Skeletal muscle cell (primary cell): ENCODE results near the gene PTGES.

Experiments
- DNase-seq: peaks from one replicate; pipeline ENCODE4 v3.0.0-alpha.2; 2010; ENCODE audit warnings: low read depth
- H3K4me3 ChIP-seq: 2 replicates; pipeline ENCODE4 v1.5.1; 2011; ENCODE audit warnings: low read depth, mild to moderate bottlenecking, control low read depth, low read length, moderate library complexity

The PTGES gene

GRCh38 chr9:129724456-129725190, 28.2 kb downstream of the PTGES start:
- DNase-seq = no peak
- H3K4me3 ChIP-seq = no peak overlapping the region

- no peak overlapping the region for H3K4me3 ChIP-seq
- no peak for DNase-seq
These were observed 29.9 kb downstream of the PTGES start for GRCh38 chr9:129722913-129723312.

- DNase-seq = no peak
- H3K4me3 ChIP-seq = no peak overlapping the region
These were observed 31.8 kb downstream of the PTGES start for GRCh38 chr9:129720865-129721545.

- no peak overlapping the region for H3K4me3 ChIP-seq
- DNase-seq = no peak
These were observed 32.5 kb downstream of the PTGES start for GRCh38 chr9:129720181-129720864.

GRCh38 chr9:129719135-129719534, 33.7 kb downstream of the PTGES start:
- no peak for DNase-seq
- H3K4me3 ChIP-seq = no peak overlapping the region

GRCh38 chr9:129718647-129719046, 34.2 kb downstream of the PTGES start:
- no peak for DNase-seq
- no peak overlapping the region for H3K4me3 ChIP-seq

GRCh38 chr9:129717991-129718390, 34.9 kb downstream of the PTGES start:
- no peak overlapping the region for H3K4me3 ChIP-seq
- DNase-seq = no peak

GRCh38 chr9:129716091-129716490, 36.8 kb downstream of the PTGES start:
- DNase-seq = no peak
- H3K4me3 ChIP-seq = no peak overlapping the region

GRCh38 chr9:129714511-129715061, 38.3 kb downstream of the PTGES start:
- DNase-seq = no peak
- H3K4me3 ChIP-seq = no peak overlapping the region

GRCh38 chr9:129713402-129713679, 39.5 kb downstream of the PTGES start:
- no peak overlapping the region for H3K4me3 ChIP-seq
- no peak for DNase-seq

GRCh38 chr9:129712634-129713401, 40.0 kb downstream of the PTGES start:
- H3K4me3 ChIP-seq = peak overlapping the region; percentile 8
- DNase-seq = peak; percentile 69

GRCh38 chr9:129710169-129710453, 42.7 kb downstream of the PTGES start:
- no peak for DNase-seq

GRCh38 chr9:129709438-129710168, 43.2 kb downstream of the PTGES start:
- H3K4me3 ChIP-seq = no peak overlapping the region
- no peak for DNase-seq

More at GRCh38 chr9:129710169-129710453, 42.7 kb downstream of the PTGES start:
- no peak overlapping the region for H3K4me3 ChIP-seq

GRCh38 chr9:129708793-129709192, 44.0 kb downstream of the PTGES start:
- H3K4me3 ChIP-seq = no peak overlapping the region
- no peak for DNase-seq

- no peak overlapping the region for H3K4me3 ChIP-seq
- no peak for DNase-seq
These were observed 48.0 kb downstream of the PTGES start for GRCh38 chr9:129704807-129705206.

- H3K4me3 ChIP-seq = no peak overlapping the region
These were observed 49.0 kb downstream of the PTGES start for GRCh38 chr9:129703667-129704355.

GRCh38 chr9:129702589-129703520, 50.0 kb downstream of the PTGES start:
- H3K4me3 ChIP-seq = no peak overlapping the region
- no peak for DNase-seq

More at GRCh38 chr9:129703667-129704355, 49.0 kb downstream of the PTGES start:
- DNase-seq = no peak

- no peak overlapping the region for H3K4me3 ChIP-seq
- DNase-seq = no peak
These were observed 51.3 kb downstream of the PTGES start for GRCh38 chr9:129701549-129701948.
